22Rv1 (cell line): ENCODE results near the gene ZNF568.

Source experiments
- H3K27ac ChIP-seq: fragments of 450-650 bp; 2 replicates; pipeline ENCODE4 v1.5.1; 2017
- ZFX ChIP-seq: fragments of 450-650 bp; IDR thresholded peaks from 2 replicates; pipeline ENCODE4 v1.6.1; 2017; ENCODE audit warnings: antibody characterized with exemption, borderline replicate concordance
- TF ChIP-seq, protein P1 (sequence below): fragments of 450-650 bp; IDR thresholded peaks from 2 replicates; pipeline ENCODE4 v1.5.1; 2017; ENCODE audit warnings: mild to moderate bottlenecking

Gene ZNF568

DNA sequence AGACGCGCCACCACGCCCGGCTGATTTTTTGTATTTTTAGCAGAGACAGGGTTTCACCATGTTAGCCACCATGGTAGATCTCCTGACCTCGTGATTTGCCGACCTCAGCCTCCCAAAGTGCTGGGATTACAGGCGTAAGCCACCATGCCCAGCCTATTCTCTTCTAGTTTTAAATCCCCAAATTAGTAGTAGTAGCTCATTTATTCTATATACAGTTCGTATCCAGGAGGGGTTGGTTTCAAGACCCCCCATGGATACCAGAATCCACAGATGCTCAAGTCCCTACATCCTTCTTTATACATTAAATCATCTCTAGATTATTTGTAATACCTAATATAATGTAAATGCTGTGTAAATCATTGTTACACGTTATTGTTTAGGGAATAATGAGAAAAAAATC is 2.0 kb downstream of the ZNF568 start:
- TF ChIP-seq, protein P1, sequence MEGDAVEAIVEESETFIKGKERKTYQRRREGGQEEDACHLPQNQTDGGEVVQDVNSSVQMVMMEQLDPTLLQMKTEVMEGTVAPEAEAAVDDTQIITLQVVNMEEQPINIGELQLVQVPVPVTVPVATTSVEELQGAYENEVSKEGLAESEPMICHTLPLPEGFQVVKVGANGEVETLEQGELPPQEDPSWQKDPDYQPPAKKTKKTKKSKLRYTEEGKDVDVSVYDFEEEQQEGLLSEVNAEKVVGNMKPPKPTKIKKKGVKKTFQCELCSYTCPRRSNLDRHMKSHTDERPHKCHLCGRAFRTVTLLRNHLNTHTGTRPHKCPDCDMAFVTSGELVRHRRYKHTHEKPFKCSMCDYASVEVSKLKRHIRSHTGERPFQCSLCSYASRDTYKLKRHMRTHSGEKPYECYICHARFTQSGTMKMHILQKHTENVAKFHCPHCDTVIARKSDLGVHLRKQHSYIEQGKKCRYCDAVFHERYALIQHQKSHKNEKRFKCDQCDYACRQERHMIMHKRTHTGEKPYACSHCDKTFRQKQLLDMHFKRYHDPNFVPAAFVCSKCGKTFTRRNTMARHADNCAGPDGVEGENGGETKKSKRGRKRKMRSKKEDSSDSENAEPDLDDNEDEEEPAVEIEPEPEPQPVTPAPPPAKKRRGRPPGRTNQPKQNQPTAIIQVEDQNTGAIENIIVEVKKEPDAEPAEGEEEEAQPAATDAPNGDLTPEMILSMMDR = no peak
- no peak for TF ChIP-seq ZFX

DNA sequence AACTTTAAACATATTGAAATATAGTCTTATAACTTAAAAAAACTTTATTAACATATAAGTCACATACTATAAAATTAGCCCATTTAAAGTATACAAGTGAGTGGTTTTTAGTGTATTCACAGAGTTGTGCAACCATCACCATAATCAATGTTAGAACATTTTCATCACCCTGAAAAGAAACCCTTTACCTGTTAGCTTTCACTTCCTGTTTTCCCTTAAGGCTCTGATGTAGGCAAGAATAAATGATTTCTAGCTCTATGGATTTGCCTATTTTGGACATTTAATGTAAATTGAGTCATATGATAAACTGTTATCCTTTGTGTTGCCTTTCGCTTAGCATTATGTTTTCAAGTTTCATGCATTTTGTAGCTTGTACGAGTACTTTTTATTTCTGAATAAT is 15.6 kb downstream of the ZNF568 start:
- TF ChIP-seq, protein P1 = no peak
- no peak for TF ChIP-seq ZFX
- H3K27ac ChIP-seq = no peak overlapping the region

More for the DNA sequence above, 2.0 kb downstream of the ZNF568 start:
- no peak overlapping the region for H3K27ac ChIP-seq

DNA sequence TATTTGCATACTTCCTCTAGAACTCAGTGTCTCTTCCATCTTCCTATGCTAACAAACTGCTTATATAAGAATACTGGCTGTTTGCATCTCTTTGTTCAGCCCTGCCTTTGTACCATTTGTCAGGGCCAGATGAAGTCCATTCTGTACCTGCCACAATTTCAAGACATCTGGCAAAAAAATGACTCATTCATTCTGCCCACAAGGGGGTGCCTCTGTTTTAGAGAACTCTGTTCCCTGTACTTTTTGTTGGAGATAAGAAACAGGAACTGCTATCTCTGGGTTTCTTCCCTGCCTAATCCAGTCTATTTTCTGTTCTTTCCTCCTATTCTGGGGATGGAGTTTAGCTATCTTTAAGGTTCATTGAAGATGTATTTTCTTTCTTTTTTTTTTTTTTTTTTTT is 23.0 kb downstream of the ZNF568 start:
- H3K27ac ChIP-seq = no peak overlapping the region
- no peak for TF ChIP-seq ZFX
- TF ChIP-seq, protein P1 = no peak

DNA sequence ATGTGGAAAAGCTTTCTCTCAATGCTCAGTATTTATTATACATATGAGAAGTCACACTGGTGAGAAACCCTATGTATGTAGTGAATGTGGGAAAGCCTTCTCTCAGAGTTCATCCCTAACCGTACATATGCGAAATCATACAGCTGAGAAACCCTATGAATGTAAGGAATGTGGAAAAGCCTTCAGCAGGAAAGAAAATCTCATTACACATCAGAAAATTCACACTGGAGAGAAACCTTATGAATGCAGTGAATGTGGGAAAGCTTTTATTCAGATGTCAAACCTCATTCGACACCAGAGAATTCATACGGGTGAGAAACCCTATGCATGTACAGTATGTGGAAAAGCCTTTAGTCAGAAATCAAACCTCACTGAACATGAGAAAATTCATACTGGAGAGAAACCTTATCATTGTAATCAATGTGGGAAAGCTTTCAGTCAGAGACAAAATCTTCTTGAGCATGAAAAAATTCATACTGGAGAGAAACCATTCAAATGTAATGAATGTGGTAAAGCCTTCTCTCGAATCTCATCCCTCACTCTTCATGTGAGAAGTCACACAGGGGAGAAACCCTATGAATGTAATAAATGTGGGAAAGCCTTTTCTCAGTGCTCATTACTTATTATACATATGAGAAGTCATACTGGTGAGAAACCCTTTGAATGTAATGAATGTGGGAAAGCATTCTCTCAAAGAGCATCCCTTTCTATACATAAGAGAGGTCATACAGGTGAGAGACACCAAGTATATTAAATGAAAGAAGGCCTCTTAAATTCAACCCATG is 34.4 kb downstream of the ZNF568 start:
- H3K27ac ChIP-seq = no peak overlapping the region
- TF ChIP-seq ZFX = no peak
- TF ChIP-seq, protein P1 = no peak

DNA sequence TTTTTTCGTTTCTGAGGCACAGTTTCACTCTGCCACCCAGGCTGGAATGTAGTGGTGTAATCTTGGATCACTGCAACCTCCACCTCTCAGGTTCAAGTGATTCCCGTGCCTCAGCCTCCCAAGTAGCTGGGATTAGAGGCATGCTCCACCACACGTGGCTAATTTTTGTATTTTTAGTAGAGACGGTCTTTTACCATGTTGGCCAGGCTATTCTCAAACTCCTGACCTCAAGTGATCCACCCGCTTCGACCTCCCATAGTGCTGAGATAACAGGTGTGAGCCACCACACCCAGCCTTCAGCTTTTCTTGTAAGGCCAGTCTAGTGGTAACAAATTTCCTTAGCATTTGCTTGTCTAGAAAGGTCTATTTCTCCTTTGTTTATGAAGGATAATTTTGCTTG is 46.2 kb downstream of the ZNF568 start:
- no peak for TF ChIP-seq ZFX
- TF ChIP-seq, protein P1 = no peak
- no peak overlapping the region for H3K27ac ChIP-seq

DNA sequence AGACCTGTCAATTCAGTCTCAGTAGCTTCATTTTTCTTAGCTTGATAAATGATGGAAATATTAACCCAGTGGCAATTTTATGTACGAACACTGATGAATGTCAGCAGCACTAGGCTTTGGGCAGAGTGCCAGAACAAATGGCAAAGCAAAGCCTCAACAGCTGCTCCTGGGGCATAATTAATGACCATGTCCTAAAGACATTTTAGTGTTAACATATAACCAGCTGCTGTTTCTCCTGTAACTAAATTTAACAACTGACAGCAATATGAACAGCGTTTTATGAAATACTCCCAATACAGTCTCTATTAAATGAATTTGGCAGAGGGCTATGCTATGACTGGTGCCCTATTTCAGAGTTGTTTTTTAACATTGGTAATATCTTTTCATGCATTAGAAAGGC is 47.1 kb downstream of the ZNF568 start:
- TF ChIP-seq, protein P1 = no peak
- TF ChIP-seq ZFX = no peak
- no peak overlapping the region for H3K27ac ChIP-seq

DNA sequence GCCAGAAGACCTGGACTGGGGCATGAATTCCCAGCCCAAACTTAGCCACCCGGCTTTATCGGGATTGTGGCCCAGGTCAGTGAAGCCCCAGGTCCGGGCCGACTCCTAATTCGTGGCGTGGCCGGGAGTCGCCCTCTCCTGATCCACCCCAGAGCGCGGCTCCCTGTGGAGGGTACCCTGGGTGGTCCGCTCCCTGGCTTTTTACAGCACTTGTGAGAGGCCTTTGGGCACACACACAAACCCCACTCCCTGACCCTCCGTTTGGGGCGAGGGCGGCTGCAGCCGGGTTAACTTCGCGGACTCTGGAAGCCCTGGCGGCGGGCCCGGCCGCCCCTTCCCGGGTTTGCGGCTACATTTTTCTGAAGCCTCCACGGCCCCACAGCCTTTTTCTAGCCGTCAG is 56.4 kb downstream of the ZNF568 start:
- no peak for TF ChIP-seq ZFX
- TF ChIP-seq, protein P1 = no peak
- peak overlapping the region; percentile 69; the same call in 1 of the 2 replicates for H3K27ac ChIP-seq
